ENCODE results near the gene VAPA. TPM values are rescaled to one million over a fixed set of nuclear protein-coding genes. Genes with fewer than 3 reads are reported as not detected.

Gene VAPA
- polyA plus RNA-seq, 1 of the 3 experiments (the other 2 are of a cell fraction) = 109 TPM

DNA sequence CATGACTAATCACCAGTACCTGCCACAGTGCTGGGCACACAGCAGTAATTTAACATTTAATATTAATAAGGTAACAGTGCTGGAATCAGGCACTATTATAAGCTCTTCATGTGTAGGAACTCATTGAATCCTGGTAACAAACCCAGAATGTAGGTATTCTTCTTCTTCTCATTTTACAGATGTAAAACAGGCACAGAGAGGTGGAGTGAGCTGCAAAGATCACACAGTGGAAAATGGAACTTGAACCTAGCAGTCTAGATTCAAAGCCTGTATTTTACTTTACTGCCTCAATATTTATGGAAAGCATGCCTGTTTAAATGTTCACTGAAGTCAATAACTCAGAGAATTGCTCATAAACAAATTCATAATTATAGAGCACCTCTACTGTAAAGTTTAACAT is 3.7 kb upstream of the VAPA start:
- POLR2A ChIA-PET = no interaction called here
- H3K79me2 ChIP-seq (ENCODE audit: insufficient read depth) = peaks cover 10% of the 10 kb centered on the region
- no peaks in the 10 kb centered on the region for H3K36me3 ChIP-seq (replicated peaks in 1 of 2; ENCODE audit: control insufficient read depth in 1 of 2, insufficient read depth in 2 of 2, low read length in 1 of 2)
- no peak overlapping the region for H3K9ac ChIP-seq
- peaks cover 0 to 12% of the 10 kb centered on the region in 2 experiments; a peak in 2 of 4 replicates for H3K4me1 ChIP-seq (ENCODE audit: control insufficient read depth in 1 of 2, insufficient read depth in 2 of 2, low read depth in 1 of 2, low read length in 1 of 2)
- no peaks in the 10 kb centered on the region for H3K27me3 ChIP-seq (ENCODE audit: insufficient read depth)
- no peak for DNase-seq
- peaks cover 5% of the 10 kb centered on the region for H4K20me1 ChIP-seq (ENCODE audit: insufficient read depth)
- peaks cover under 1% of the 10 kb centered on the region for H3F3A ChIP-seq (replicated peaks; ENCODE audit: insufficient read depth)
- CTCF ChIA-PET = no interaction called here
- H2AFZ ChIP-seq (ENCODE audit: low read depth) = no peak overlapping the region
- no peaks in the 10 kb centered on the region for H3K9me2 ChIP-seq
- TF ChIP-seq, protein P1, sequence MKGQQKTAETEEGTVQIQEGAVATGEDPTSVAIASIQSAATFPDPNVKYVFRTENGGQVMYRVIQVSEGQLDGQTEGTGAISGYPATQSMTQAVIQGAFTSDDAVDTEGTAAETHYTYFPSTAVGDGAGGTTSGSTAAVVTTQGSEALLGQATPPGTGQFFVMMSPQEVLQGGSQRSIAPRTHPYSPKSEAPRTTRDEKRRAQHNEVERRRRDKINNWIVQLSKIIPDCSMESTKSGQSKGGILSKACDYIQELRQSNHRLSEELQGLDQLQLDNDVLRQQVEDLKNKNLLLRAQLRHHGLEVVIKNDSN (IDR thresholded peaks at IDR 0.05; ENCODE audit: borderline replicate concordance, low read depth) = no peak
- no peak for TF ChIP-seq RCOR1 (IDR thresholded peaks at IDR 0.05; ENCODE audit: low read length)
- no peak for TF ChIP-seq REST (IDR thresholded peaks at IDR 0.05; ENCODE audit: low read depth, low read length)
- TF ChIP-seq TAF1 (IDR thresholded peaks at IDR 0.05; ENCODE audit: borderline replicate concordance, low read depth, low read length) = no peak
- no peak for TF ChIP-seq RXRA (IDR thresholded peaks at IDR 0.05; ENCODE audit: borderline replicate concordance, low read depth)
- no peak for TF ChIP-seq FOXM1 (IDR thresholded peaks at IDR 0.05; ENCODE audit: low read depth)
- TF ChIP-seq ELF1 (IDR thresholded peaks at IDR 0.05) = no peak
- TF ChIP-seq, protein P2, sequence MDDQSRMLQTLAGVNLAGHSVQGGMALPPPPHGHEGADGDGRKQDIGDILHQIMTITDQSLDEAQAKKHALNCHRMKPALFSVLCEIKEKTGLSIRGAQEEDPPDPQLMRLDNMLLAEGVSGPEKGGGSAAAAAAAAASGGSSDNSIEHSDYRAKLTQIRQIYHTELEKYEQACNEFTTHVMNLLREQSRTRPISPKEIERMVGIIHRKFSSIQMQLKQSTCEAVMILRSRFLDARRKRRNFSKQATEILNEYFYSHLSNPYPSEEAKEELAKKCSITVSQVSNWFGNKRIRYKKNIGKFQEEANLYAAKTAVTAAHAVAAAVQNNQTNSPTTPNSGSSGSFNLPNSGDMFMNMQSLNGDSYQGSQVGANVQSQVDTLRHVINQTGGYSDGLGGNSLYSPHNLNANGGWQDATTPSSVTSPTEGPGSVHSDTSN (IDR thresholded peaks at IDR 0.05) = no peak
- TF ChIP-seq, protein P3, sequence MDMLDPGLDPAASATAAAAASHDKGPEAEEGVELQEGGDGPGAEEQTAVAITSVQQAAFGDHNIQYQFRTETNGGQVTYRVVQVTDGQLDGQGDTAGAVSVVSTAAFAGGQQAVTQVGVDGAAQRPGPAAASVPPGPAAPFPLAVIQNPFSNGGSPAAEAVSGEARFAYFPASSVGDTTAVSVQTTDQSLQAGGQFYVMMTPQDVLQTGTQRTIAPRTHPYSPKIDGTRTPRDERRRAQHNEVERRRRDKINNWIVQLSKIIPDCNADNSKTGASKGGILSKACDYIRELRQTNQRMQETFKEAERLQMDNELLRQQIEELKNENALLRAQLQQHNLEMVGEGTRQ (IDR thresholded peaks at IDR 0.05; ENCODE audit: borderline replicate concordance, low read depth, low read length) = no peak
- no peak for TF ChIP-seq EZH2phosphoT487 (IDR thresholded peaks at IDR 0.05; ENCODE audit: borderline replicate concordance, low read depth)
- TF ChIP-seq EP300 (IDR thresholded peaks at IDR 0.05; ENCODE audit: borderline replicate concordance in 1 of 2, low read depth in 1 of 2, low read length in 1 of 2) = no peak
- TF ChIP-seq NRF1 (IDR thresholded peaks at IDR 0.05; ENCODE audit: low read depth, low read length) = no peak
- TF ChIP-seq, protein P4, sequence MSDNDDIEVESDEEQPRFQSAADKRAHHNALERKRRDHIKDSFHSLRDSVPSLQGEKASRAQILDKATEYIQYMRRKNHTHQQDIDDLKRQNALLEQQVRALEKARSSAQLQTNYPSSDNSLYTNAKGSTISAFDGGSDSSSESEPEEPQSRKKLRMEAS (IDR thresholded peaks at IDR 0.05; ENCODE audit: low read depth) = no peak
- TF ChIP-seq TCF12 (IDR thresholded peaks at IDR 0.05) = no peak
- TF ChIP-seq RAD21 (IDR thresholded peaks at IDR 0.05; ENCODE audit: low read length) = no peak
- TF ChIP-seq SIN3A (IDR thresholded peaks at IDR 0.05; ENCODE audit: borderline replicate concordance, low read depth, low read length) = no peak
- TF ChIP-seq SMC3 (IDR thresholded peaks at IDR 0.05; ENCODE audit: low read depth, low read length) = no peak
- TF ChIP-seq TEAD4 (IDR thresholded peaks at IDR 0.05; ENCODE audit: borderline replicate concordance, insufficient read depth) = no peak
- no peak overlapping the region for H3K27ac ChIP-seq (ENCODE audit: low read depth in 2 of 2, low read length in 1 of 2)
- no peaks in the 10 kb centered on the region for H3K9me3 ChIP-seq
- H3K4me3 ChIP-seq (ENCODE audit: low read depth in 2 of 2, low read length in 1 of 2) = no peak overlapping the region
- no peak overlapping the region for H3K4me2 ChIP-seq

All from SK-N-SH (cell line).